Activated T-cell treated with anti-CD3 and anti-CD28 coated beads, Interleukin-2, amount 50 U/mL, for 24 hours (primary cell): ENCODE results near the gene ROPN1B.

Experiments used
- DNase-seq: peaks from one replicate; pipeline ENCODE4 v3.0.0-alpha.2; 2020
- H3K27ac Mint-ChIP-seq: 2 replicates; pipeline ENCODE4 v1.8.0; 2020; ENCODE audit warnings: mild to moderate bottlenecking, mixed read lengths
- H3K27me3 Mint-ChIP-seq: 2 replicates; pipeline ENCODE4 v1.8.0; 2020; ENCODE audit warnings: mixed read lengths
- H3K36me3 Mint-ChIP-seq: 2 replicates; pipeline ENCODE4 v1.8.0; 2020; ENCODE audit warnings: low read depth, mixed read lengths
- H3K4me1 Mint-ChIP-seq: 2 replicates; pipeline ENCODE4 v1.8.0; 2020; ENCODE audit warnings: low read depth, mixed read lengths
- H3K4me3 Mint-ChIP-seq: 2 replicates; pipeline ENCODE4 v1.8.0; 2020; ENCODE audit warnings: mild to moderate bottlenecking, moderate library complexity, mixed read lengths
- H3K9me3 Mint-ChIP-seq: 2 replicates; pipeline ENCODE4 v1.8.0; 2020; ENCODE audit warnings: mixed read lengths

The ROPN1B gene

GRCh38 chr3:126025862-126026261 is 56.9 kb downstream of the ROPN1B start:
- H3K27ac Mint-ChIP-seq = no peak overlapping the region
- DNase-seq = no peak
- H3K9me3 Mint-ChIP-seq = peaks cover 19% of the 10 kb centered on the region
- H3K4me1 Mint-ChIP-seq = peaks cover 9% of the 10 kb centered on the region
- H3K36me3 Mint-ChIP-seq = peaks cover 77% of the 10 kb centered on the region
- no peak overlapping the region for H3K4me3 Mint-ChIP-seq
- H3K27me3 Mint-ChIP-seq = no peaks in the 10 kb centered on the region

- Mint-ChIP-seq H3K36me3 (peaks cover 76% of the 10 kb centered on the region), H3K27ac (peak overlapping the region; percentile 5), H3K9me3 (peaks cover 19% of the 10 kb centered on the region), H3K27me3 (no peaks in the 10 kb centered on the region), H3K4me1 (peaks cover 9% of the 10 kb centered on the region), H3K4me3 (no peak overlapping the region)
- no peak for DNase-seq
These were observed 57.3 kb downstream of the ROPN1B start for GRCh38 chr3:126026277-126026751.

- peaks cover 19% of the 10 kb centered on the region for H3K9me3 Mint-ChIP-seq
- no peak for DNase-seq
- H3K27me3 Mint-ChIP-seq = no peaks in the 10 kb centered on the region
- no peak overlapping the region for H3K27ac Mint-ChIP-seq
- peaks cover 80% of the 10 kb centered on the region for H3K36me3 Mint-ChIP-seq
- H3K4me1 Mint-ChIP-seq = peaks cover 9% of the 10 kb centered on the region
- no peak overlapping the region for H3K4me3 Mint-ChIP-seq
These were observed 57.8 kb downstream of the ROPN1B start for GRCh38 chr3:126026761-126027160.

GRCh38 chr3:126028096-126028495 is 59.1 kb downstream of the ROPN1B start:
- Mint-ChIP-seq H3K36me3 (peaks cover 80% of the 10 kb centered on the region), H3K9me3 (peaks cover 19% of the 10 kb centered on the region), H3K27me3 (no peaks in the 10 kb centered on the region), H3K27ac (no peak overlapping the region), H3K4me3 (no peak overlapping the region), H3K4me1 (peaks cover 9% of the 10 kb centered on the region)
- no peak for DNase-seq

- Mint-ChIP-seq H3K27ac (no peak overlapping the region), H3K36me3 (peaks cover 88% of the 10 kb centered on the region), H3K4me3 (no peak overlapping the region), H3K27me3 (no peaks in the 10 kb centered on the region), H3K4me1 (peaks cover 10% of the 10 kb centered on the region), H3K9me3 (peaks cover 19% of the 10 kb centered on the region)
- DNase-seq = no peak
These were observed 60.3 kb downstream of the ROPN1B start for GRCh38 chr3:126029241-126029640.

GRCh38 chr3:126030455-126030854 is 61.5 kb downstream of the ROPN1B start:
- Mint-ChIP-seq H3K27me3 (no peaks in the 10 kb centered on the region), H3K27ac (no peak overlapping the region), H3K4me1 (peaks cover 16% of the 10 kb centered on the region), H3K36me3 (peaks cover 87% of the 10 kb centered on the region), H3K4me3 (no peak overlapping the region), H3K9me3 (peaks cover 19% of the 10 kb centered on the region)
- no peak for DNase-seq

- Mint-ChIP-seq H3K4me3 (no peak overlapping the region), H3K4me1 (peaks cover 9% of the 10 kb centered on the region)
These were observed 63.0 kb downstream of the ROPN1B start for GRCh38 chr3:126031981-126032471.

More at GRCh38 chr3:126031981-126032471, 63.0 kb downstream of the ROPN1B start:
- Mint-ChIP-seq H3K36me3 (peaks cover 81% of the 10 kb centered on the region), H3K27me3 (no peaks in the 10 kb centered on the region), H3K27ac (no peak overlapping the region), H3K9me3 (peaks cover 19% of the 10 kb centered on the region)
- no peak for DNase-seq
